Right lobe of liver (tissue), 6 donors: ENCODE results near the gene PET117. TPM values are rescaled to one million over a fixed set of nuclear protein-coding genes. Genes with fewer than 3 reads are reported as not detected.
"Not testable (repeated sequence)": the region's sequence is repeated elsewhere in the genome, so short reads cannot be mapped to it uniquely, and the experiment has no call there.

ENCODE experiments used
- ATAC-seq, 4 donors: fragments of 200-7000 bp; cut with Tn5 transposase; one replicate each; pipeline ENCODE4 v1.9.1; 2020; ENCODE audit warnings: mild to moderate bottlenecking in 4 of 4, moderate library complexity in 4 of 4
- DNase-seq, 3 donors: peaks; one replicate each; pipeline ENCODE4 v3.0.0-alpha.2; 2020
- H3K27ac ChIP-seq, 3 donors: fragments of 200-600 bp; one replicate each; pipeline ENCODE4 v1.8.0; 2022
- H3K27me3 ChIP-seq, 2 donors: fragments of 200-600 bp; one replicate each; pipeline ENCODE4 v1.8.0; 2022
- H3K36me3 ChIP-seq, 4 donors: fragments of 200-600 bp; sonication (generic) in 1 of 4; one replicate each; pipeline versions ENCODE4 v1.5.1 to v1.8.0; 2017 to 2022; ENCODE audit warnings: control low read depth in 1 of 4
- H3K4me1 ChIP-seq, 4 donors: fragments of 200-600 bp; sonication (generic) in 1 of 4; one replicate each; pipeline versions ENCODE4 v1.5.1 to v1.8.0; 2017 to 2022; ENCODE audit warnings: control low read depth in 1 of 4
- H3K4me3 ChIP-seq, 3 donors: fragments of 200-600 bp; one replicate each; pipeline ENCODE4 v1.8.0; 2022
- H3K9me3 ChIP-seq, 4 donors: fragments of 200-600 bp; sonication (generic) in 1 of 4; one replicate each; pipeline versions ENCODE4 v1.5.1 to v1.8.0; 2017 to 2022; ENCODE audit warnings: control low read depth in 1 of 4
- POLR2A ChIP-seq: fragments of 450-650 bp; IDR thresholded peaks from one replicate; pipeline ENCODE4 v1.6.1; 2017; ENCODE audit warnings: antibody characterized with exemption, mild to moderate bottlenecking
- whole genome bisulfite sequencing: methylation state at CpG from one replicate; pipeline ENCODE4 v1.1.6; 2018; ENCODE audit warnings: low coverage, low lambda C conversion rate; ENCODE audit not compliant: insufficient coverage; ENCODE audit errors: missing lambda C conversion rate; 5-methylcytosine and 5-hydroxymethylcytosine counted together
- intact Hi-C, 2 donors: fragments of 100-400 bp; cut with DNase I; formaldehyde crosslinking; loops; one replicate each; pipeline versions ENCODE4 v1.11.2 to v1.14.1; 2022
- total RNA-seq, 6 experiments: library from RNA; depleted of rRNA in 2 of 6; stranded (reverse); fragments of >200 nt in 2 of 6; fragmentation: NEBNext Ultra II Directional in 3 of 6; extraction: Animal tissue kit (Norgen Biotek cat#: 25700) in 3 of 6; gene quantifications; one replicate each; pipeline versions ENCODE4 v1.1.0 to v1.2.4, GENCODE V29; 2016 to 2023
- TF ChIP-seq, protein P1 (sequence below), 4 donors: fragments of 200-600 bp in 3 of 4; fragments of 450-650 bp in 1 of 4; IDR thresholded peaks; one replicate each; pipeline versions ENCODE4 v1.5.1 to v1.8.0; 2016 to 2022; ENCODE audit warnings: antibody characterized with exemption in 4 of 4, mild to moderate bottlenecking in 2 of 4
- donor health status: DM: no; HTN: yes; CAD: no.
- donor health status: DM: no; HTN: no; CAD: no.
- donor health status: DM: no; HTN: no; CAD: no.
- donor health status: DM: no; HTN: yes; CAD: no.
- donor health status: DM: no; HTN: yes; CAD: no.

The PET117 gene
- total RNA-seq, 6 experiments from 2014 or later = 5.1 to 10.6 (median 6.6) TPM

DNA sequence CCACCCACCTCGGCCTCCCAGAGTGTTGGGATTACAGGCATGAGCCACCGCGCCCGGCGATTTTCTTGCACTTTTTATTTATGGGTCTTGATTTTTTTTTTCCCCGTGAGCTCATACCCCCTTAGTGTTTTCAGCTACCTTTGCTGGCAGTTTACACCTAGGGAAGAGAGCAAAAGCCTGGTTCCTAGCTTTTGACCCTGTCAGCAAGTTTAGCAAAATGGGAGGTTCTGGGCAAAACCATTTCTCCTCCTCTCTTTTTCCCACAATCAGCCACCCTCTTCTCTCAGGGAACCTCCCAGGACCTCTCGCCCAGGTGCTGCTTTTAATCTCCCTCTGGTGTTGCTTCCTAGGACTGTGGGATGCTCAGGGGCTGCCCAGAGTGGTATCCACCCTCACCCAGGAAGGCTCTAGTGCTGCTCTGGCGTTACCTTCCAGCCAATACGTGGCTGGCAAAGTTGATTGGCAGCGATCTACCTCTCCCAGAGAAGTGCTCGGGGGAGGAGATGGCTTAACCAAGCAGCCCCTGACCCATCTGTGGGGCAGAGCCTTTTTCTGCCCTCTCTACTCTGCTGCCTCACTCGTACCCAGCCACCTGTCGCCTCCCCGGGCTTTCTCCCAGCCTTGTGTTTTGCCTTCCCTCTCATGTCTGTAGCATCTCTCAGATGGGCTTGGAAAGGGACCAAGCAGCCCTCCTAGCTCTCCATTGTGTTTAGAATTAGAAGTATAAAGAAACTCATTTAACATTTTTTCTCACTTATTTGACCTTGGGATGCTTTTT, 37.4 kb downstream of the PET117 start:
- ATAC-seq = no peak
- no peaks in the 10 kb centered on the region for H3K27me3 ChIP-seq
- H3K36me3 ChIP-seq = no peaks in the 10 kb centered on the region
- H3K4me3 ChIP-seq = no peak overlapping the region
- H3K9me3 ChIP-seq = no peaks in the 10 kb centered on the region
- intact Hi-C loops = no loop called here
- no peaks in the 10 kb centered on the region for H3K4me1 ChIP-seq
- 89% methylated on average over 12 of the region's 14 CpGs for WGBS
- no peak overlapping the region for H3K27ac ChIP-seq
- no peak for TF ChIP-seq POLR2A
- TF ChIP-seq, protein P1, sequence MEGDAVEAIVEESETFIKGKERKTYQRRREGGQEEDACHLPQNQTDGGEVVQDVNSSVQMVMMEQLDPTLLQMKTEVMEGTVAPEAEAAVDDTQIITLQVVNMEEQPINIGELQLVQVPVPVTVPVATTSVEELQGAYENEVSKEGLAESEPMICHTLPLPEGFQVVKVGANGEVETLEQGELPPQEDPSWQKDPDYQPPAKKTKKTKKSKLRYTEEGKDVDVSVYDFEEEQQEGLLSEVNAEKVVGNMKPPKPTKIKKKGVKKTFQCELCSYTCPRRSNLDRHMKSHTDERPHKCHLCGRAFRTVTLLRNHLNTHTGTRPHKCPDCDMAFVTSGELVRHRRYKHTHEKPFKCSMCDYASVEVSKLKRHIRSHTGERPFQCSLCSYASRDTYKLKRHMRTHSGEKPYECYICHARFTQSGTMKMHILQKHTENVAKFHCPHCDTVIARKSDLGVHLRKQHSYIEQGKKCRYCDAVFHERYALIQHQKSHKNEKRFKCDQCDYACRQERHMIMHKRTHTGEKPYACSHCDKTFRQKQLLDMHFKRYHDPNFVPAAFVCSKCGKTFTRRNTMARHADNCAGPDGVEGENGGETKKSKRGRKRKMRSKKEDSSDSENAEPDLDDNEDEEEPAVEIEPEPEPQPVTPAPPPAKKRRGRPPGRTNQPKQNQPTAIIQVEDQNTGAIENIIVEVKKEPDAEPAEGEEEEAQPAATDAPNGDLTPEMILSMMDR (IDR thresholded peaks at IDR 0.05) = no peak
- no peak for DNase-seq

DNA sequence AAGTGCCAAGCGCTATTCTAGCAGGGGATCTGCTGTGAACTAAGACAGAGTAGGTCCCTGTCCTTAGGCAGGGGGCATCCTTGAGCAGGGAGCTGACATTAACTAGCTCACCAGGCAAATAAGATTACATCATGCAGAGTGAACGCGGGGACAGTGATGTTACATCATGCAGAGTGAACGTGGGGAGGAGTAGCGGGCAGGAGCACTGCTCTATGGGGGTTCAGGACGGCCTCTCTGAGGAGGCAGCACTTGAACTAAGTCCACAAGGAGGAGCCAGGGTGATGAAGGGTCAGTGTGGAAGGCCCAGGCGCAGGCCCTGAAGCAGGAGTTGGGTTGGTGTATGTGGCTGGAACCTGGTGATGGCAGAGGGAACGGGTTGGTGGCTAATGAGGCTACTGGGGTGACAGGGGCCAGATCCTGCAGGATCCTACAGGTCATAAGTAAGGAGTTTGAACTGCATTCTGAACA, 38.7 kb downstream of the PET117 start:
- no peak overlapping the region for H3K27ac ChIP-seq
- no peaks in the 10 kb centered on the region for H3K9me3 ChIP-seq
- 81% methylated on average over 8 of the region's 8 CpGs for WGBS
- no peak for ATAC-seq
- no peaks in the 10 kb centered on the region for H3K36me3 ChIP-seq
- H3K27me3 ChIP-seq = no peaks in the 10 kb centered on the region
- H3K4me1 ChIP-seq = no peaks in the 10 kb centered on the region
- TF ChIP-seq, protein P1 (IDR thresholded peaks at IDR 0.05) = no peak
- no peak for TF ChIP-seq POLR2A
- DNase-seq = no peak
- H3K4me3 ChIP-seq = no peak overlapping the region
- intact Hi-C loops = no loop called here

DNA sequence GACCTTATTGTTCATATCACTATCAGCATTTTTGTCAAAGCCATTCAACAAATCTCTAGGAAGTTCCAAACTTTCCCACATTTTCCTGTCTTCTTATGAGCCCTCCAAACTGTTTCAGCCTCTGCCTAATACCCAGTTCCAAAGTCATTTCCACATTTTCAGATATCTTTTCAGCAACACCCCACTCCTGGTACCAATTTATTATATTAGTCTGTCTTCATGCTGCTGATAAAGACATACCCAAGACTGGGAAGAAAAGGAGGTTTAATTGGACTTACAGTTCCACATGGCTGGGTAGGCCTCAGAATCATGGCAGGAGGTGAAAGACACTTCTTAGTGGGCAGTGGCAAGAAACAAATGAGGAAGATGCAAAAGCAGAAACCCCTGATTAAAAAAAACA, 42.7 kb downstream of the PET117 start:
- intact Hi-C loops, ATAC-seq, H3K4me3 ChIP-seq, H3K27ac ChIP-seq, DNase-seq, H3K27me3 ChIP-seq, H3K4me1 ChIP-seq, H3K9me3 ChIP-seq: not testable (repeated sequence)
- peaks cover 0 to 38% (median 7%) of the 10 kb centered on the region in 4 donors for H3K36me3 ChIP-seq

DNA sequence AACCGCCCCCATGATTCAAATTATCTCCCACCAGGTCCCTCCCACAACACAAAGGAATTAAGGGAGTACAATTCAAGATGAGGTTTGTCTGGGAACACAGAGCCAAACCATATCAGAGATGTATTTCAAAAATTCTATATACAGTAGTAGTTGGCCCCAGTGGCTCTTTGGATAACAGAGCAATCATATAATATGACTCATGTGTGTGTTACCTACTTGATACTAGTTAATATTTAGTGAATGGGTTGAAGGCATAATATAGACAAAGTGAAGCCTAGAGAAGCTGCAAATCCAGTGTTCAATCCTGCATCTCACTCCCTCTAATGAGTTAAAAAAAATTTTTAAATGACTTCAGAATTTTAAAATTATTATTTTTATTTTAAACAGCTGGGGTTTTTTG, 43.2 kb downstream of the PET117 start:
- WGBS = no CpG with 5 or more reads among the region's 1 CpG
- Histone ChIP-seq H3K4me3 (no peak overlapping the region), H3K36me3 (peaks cover 0 to 43% (median 7%) of the 10 kb centered on the region in 4 donors), H3K9me3 (no peaks in the 10 kb centered on the region), H3K27ac (no peak overlapping the region), H3K27me3 (no peaks in the 10 kb centered on the region), H3K4me1 (no peaks in the 10 kb centered on the region)
- no peak for TF ChIP-seq POLR2A
- TF ChIP-seq, protein P1 (IDR thresholded peaks at IDR 0.05) = no peak
- ATAC-seq (no peak), DNase-seq (no peak)
- intact Hi-C loops = no loop called here

DNA sequence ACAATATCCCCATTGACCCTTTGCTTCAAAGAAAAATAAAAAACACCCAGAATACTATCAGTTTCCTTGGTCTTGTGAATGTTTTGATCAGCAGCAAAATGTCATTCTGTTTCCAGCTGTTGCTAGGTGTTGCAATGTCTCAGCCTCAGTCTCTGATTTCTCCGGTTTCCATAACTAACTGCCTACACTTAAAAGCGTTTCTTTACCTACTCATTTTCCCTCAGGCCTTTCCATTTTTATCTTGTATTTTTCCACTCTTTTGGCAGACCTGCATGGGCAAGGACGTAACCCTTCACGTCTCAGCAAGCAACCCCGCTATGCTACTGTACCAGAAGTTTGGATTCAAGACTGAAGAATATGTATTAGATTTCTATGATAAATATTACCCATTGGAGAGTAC, 49.4 kb downstream of the PET117 start:
- ATAC-seq (no peak), DNase-seq (no peak)
- Histone ChIP-seq H3K9me3 (no peaks in the 10 kb centered on the region), H3K27me3 (no peaks in the 10 kb centered on the region), H3K36me3 (peaks cover 0 to 62% (median 9%) of the 10 kb centered on the region in 4 donors), H3K4me3 (no peak overlapping the region), H3K4me1 (peaks cover 0 to 4% (median 0%) of the 10 kb centered on the region in 4 donors), H3K27ac (no peak overlapping the region)
- no peak for TF ChIP-seq POLR2A
- TF ChIP-seq, protein P1 (IDR thresholded peaks at IDR 0.05) = no peak
- intact Hi-C loops = no loop called here
- WGBS = 96% methylated on average over 5 of the region's 5 CpGs
